ENCODE measurements around the gene CCDC158.

Gene CCDC158

GRCh38 chr4:76373919-76374552, 46.9 kb downstream of the CCDC158 start:
- no peak for TF ChIP-seq EP300 (IDR thresholded peaks at IDR 0.05; ENCODE audit: borderline replicate concordance)
- no peak for TF ChIP-seq YY1 (IDR thresholded peaks at IDR 0.05; ENCODE audit: low read depth)
- TF ChIP-seq ZBTB7A (IDR thresholded peaks at IDR 0.05; ENCODE audit: low read depth): no peak
- TF ChIP-seq RAD21 (IDR thresholded peaks at IDR 0.05; ENCODE audit: low read depth): no peak
- no peak for TF ChIP-seq MAX (IDR thresholded peaks at IDR 0.05)
- TF ChIP-seq TAF1 (IDR thresholded peaks at IDR 0.05; ENCODE audit: low read depth): no peak
- no peak for TF ChIP-seq TCF12 (IDR thresholded peaks at IDR 0.05; ENCODE audit: low read depth)
- no peak for TF ChIP-seq TEAD4 (IDR thresholded peaks at IDR 0.05)
- TF ChIP-seq FOXM1 (IDR thresholded peaks at IDR 0.05; ENCODE audit: borderline replicate concordance, low read depth): no peak
- no peak for TF ChIP-seq CREB1 (IDR thresholded peaks at IDR 0.05; ENCODE audit: low read depth)
- no peak for TF ChIP-seq USF1 (IDR thresholded peaks at IDR 0.05)
- no peak for TF ChIP-seq REST (IDR thresholded peaks at IDR 0.05; ENCODE audit: low read depth)
- no peak for TF ChIP-seq CEBPB (IDR thresholded peaks at IDR 0.05)
- no peak for TF ChIP-seq EGR1 (IDR thresholded peaks at IDR 0.05)
- no peak for TF ChIP-seq NFIC (IDR thresholded peaks at IDR 0.05)

GRCh38 chr4:76366737-76367136, 54.2 kb downstream of the CCDC158 start:
- TF ChIP-seq CREB1 (IDR thresholded peaks at IDR 0.05; ENCODE audit: low read depth) (no peak), ZBTB7A (IDR thresholded peaks at IDR 0.05; ENCODE audit: low read depth) (no peak), RAD21 (IDR thresholded peaks at IDR 0.05; ENCODE audit: low read depth) (no peak), TAF1 (IDR thresholded peaks at IDR 0.05; ENCODE audit: low read depth) (no peak), TEAD4 (IDR thresholded peaks at IDR 0.05) (no peak), NFIC (IDR thresholded peaks at IDR 0.05) (no peak), CEBPB (IDR thresholded peaks at IDR 0.05) (no peak), EP300 (IDR thresholded peaks at IDR 0.05; ENCODE audit: borderline replicate concordance) (no peak), USF1 (IDR thresholded peaks at IDR 0.05) (no peak), REST (IDR thresholded peaks at IDR 0.05; ENCODE audit: low read depth) (no peak), MAX (IDR thresholded peaks at IDR 0.05) (no peak), YY1 (IDR thresholded peaks at IDR 0.05; ENCODE audit: low read depth) (no peak), TCF12 (IDR thresholded peaks at IDR 0.05; ENCODE audit: low read depth) (no peak), FOXM1 (IDR thresholded peaks at IDR 0.05; ENCODE audit: borderline replicate concordance, low read depth) (no peak)

GRCh38 chr4:76365636-76366035, 55.3 kb downstream of the CCDC158 start:
- no peak for TF ChIP-seq EGR1 (IDR thresholded peaks at IDR 0.05)
- no peak for TF ChIP-seq FOXM1 (IDR thresholded peaks at IDR 0.05; ENCODE audit: borderline replicate concordance, low read depth)
- no peak for TF ChIP-seq YY1 (IDR thresholded peaks at IDR 0.05; ENCODE audit: low read depth)
- TF ChIP-seq REST (IDR thresholded peaks at IDR 0.05; ENCODE audit: low read depth): no peak
- no peak for TF ChIP-seq MAX (IDR thresholded peaks at IDR 0.05)
- TF ChIP-seq TAF1 (IDR thresholded peaks at IDR 0.05; ENCODE audit: low read depth): no peak
- TF ChIP-seq ZBTB7A (IDR thresholded peaks at IDR 0.05; ENCODE audit: low read depth): no peak
- TF ChIP-seq NFIC (IDR thresholded peaks at IDR 0.05): no peak
- no peak for TF ChIP-seq EP300 (IDR thresholded peaks at IDR 0.05; ENCODE audit: borderline replicate concordance)
- no peak for TF ChIP-seq TEAD4 (IDR thresholded peaks at IDR 0.05)
- no peak for TF ChIP-seq USF1 (IDR thresholded peaks at IDR 0.05)
- TF ChIP-seq TCF12 (IDR thresholded peaks at IDR 0.05; ENCODE audit: low read depth): no peak
- no peak for TF ChIP-seq CREB1 (IDR thresholded peaks at IDR 0.05; ENCODE audit: low read depth)
